DOHH2 (cell line): ENCODE data around the gene SNTA1.

ENCODE experiments used
- H3F3A ChIP-seq: fragments of 200-600 bp; sonication (generic), shearing (Covaris generic); 2 replicates; pipeline ENCODE4 v1.6.0; 2016; ENCODE audit warnings: antibody characterized with exemption, mild to moderate bottlenecking; ENCODE audit not compliant: control insufficient read depth, insufficient read depth
- H3K27ac ChIP-seq: fragments of 200-600 bp; sonication (generic); 2 replicates; pipeline ENCODE4 v1.5.1; 2014; ENCODE audit warnings: low read depth, mild to moderate bottlenecking, low read length, moderate library complexity
- H3K27me3 ChIP-seq: fragments of 200-600 bp; sonication (generic); 2 replicates; pipeline ENCODE4 v1.6.1; 2014; ENCODE audit warnings: mild to moderate bottlenecking, low read length, mixed read lengths; ENCODE audit not compliant: control insufficient read depth
- H3K36me3 ChIP-seq: fragments of 200-600 bp; sonication (generic); 2 replicates; pipeline ENCODE4 v1.6.1; 2014; ENCODE audit warnings: mild to moderate bottlenecking, low read length, moderate library complexity, mixed read lengths; ENCODE audit not compliant: control insufficient read depth
- H3K4me1 ChIP-seq: fragments of 200-600 bp; sonication (generic); 2 replicates; pipeline ENCODE4 v1.6.1; 2014; ENCODE audit warnings: mild to moderate bottlenecking, low read length, mixed read lengths; ENCODE audit not compliant: control insufficient read depth
- H3K4me2 ChIP-seq: fragments of 200-600 bp; sonication (generic); 2 replicates; pipeline ENCODE4 v1.6.0; 2014; ENCODE audit warnings: mild to moderate bottlenecking, low read length, moderate library complexity
- H3K4me3 ChIP-seq: fragments of 200-600 bp; sonication (generic); 2 replicates; pipeline ENCODE4 v1.5.1; 2014; ENCODE audit warnings: mild to moderate bottlenecking, low read length, mixed read lengths
- H3K79me2 ChIP-seq: fragments of 200-600 bp; sonication (generic); 2 replicates; pipeline ENCODE4 v1.6.1; 2014; ENCODE audit warnings: mild to moderate bottlenecking, low read length, mixed read lengths; ENCODE audit not compliant: control insufficient read depth
- H3K9me2 ChIP-seq: fragments of 200-600 bp; sonication (generic); replicated peaks from 2 replicates; pipeline ENCODE4 v1.6.1; 2014; ENCODE audit warnings: mild to moderate bottlenecking, low read length, mixed read lengths; ENCODE audit not compliant: control insufficient read depth
- H3K9me3 ChIP-seq: fragments of 200-600 bp; sonication (generic); 2 replicates; pipeline ENCODE4 v1.6.1; 2014; ENCODE audit warnings: antibody characterized with exemption, low read length, mixed read lengths; ENCODE audit not compliant: control insufficient read depth, insufficient read depth
- H4K20me1 ChIP-seq: fragments of 200-600 bp; sonication (generic); 2 replicates; pipeline ENCODE4 v1.6.0; 2014; ENCODE audit warnings: low read depth, mild to moderate bottlenecking, antibody characterized with exemption, low read length, moderate library complexity; ENCODE audit not compliant: control insufficient read depth, insufficient read depth
- CTCF ChIP-seq: fragments of 200-600 bp; sonication (generic); IDR thresholded peaks from one replicate; pipeline ENCODE4 v1.5.1; 2014; ENCODE audit warnings: antibody characterized with exemption, mild to moderate bottlenecking, low read depth, low read length; ENCODE audit not compliant: poor library complexity, severe bottlenecking
- EZH2phosphoT487 ChIP-seq: fragments of 200-600 bp; sonication (generic); IDR thresholded peaks from 2 replicates; pipeline ENCODE4 v1.6.1; 2017; ENCODE audit warnings: borderline replicate concordance, mild to moderate bottlenecking, antibody characterized with exemption, low read length, moderate library complexity, mixed read lengths

SNTA1 gene

DNA sequence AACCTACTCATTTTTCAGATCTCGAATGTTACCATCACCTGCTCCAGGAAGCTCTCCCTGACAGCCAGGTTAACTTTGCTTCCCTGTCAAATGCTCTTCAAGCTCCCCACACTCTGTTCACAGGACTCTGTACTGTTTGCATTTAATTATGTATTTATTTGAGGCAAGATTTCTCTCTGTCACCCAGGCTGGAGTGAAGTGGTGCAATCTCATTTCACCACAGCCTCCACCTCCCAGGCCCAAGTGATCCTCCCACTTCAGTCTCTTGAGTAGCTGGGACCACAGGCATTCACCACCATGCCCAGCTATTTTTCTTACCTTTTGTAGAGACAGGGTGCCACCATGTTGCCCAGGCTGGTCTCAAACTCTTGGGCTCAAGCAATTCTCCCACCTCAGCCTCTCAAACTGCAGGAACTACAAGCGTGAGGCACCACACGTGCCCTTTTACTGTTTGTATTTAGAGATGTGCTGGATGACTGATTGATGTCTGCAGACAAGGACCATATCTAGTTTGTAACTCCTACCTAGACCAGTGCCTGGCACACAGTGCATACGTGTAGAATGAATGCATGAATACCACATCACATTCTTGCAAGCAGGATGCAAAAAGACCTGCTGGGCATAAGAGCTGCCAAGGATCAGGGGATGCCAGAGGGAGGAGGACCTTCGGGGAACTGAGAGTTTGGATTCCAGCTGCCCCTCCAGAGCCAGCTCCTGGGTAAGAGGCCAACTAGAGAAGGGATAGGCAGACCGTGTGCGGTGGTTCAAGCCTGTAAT is 30.7 kb upstream of the SNTA1 start:
- peaks cover 5% of the 10 kb centered on the region; the same call in 1 of the 2 replicates for H3K27me3 ChIP-seq
- TF ChIP-seq EZH2phosphoT487 (no peak), CTCF (no peak)
- no peaks in the 10 kb centered on the region for H3K79me2 ChIP-seq
- no peak overlapping the region for H3K4me2 ChIP-seq
- H4K20me1 ChIP-seq: no peaks in the 10 kb centered on the region
- H3K4me1 ChIP-seq: peaks cover 10% of the 10 kb centered on the region
- H3K9me2 ChIP-seq: no peaks in the 10 kb centered on the region
- H3K27ac ChIP-seq: no peak overlapping the region
- no peak overlapping the region for H3K4me3 ChIP-seq
- no peaks in the 10 kb centered on the region for H3K36me3 ChIP-seq
- no peaks in the 10 kb centered on the region for H3F3A ChIP-seq
- no peaks in the 10 kb centered on the region for H3K9me3 ChIP-seq

DNA sequence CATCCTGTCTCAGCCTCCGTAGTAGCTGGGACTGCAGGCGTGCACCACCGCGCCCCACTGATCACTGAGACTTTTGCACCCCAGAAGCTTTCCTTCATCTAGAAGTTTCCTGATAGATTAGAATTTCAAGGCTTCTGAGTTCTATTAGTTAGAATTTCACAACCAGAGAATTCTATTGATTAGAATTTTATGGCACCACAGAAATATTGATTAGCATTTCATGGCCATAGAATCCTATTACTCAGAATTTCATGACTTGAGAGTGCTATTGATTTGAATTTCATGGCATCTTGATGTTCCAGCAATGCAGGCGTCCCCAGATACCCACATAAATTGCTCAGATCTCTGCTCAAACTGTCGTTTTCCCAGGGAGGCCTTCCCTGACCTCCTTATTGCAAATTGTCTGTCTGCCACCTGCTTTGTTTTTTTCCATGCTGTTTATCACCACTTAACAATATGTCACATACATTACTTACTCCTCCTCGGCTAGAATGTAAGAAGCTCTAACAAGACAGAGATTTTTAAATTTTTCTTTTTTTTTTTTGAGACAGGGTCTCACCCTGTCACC is 29.4 kb upstream of the SNTA1 start:
- H4K20me1 ChIP-seq: no peaks in the 10 kb centered on the region
- H3K27me3 ChIP-seq: peaks cover 5% of the 10 kb centered on the region; the same call in 1 of the 2 replicates
- no peak overlapping the region for H3K4me3 ChIP-seq
- H3K4me2 ChIP-seq: no peak overlapping the region
- H3F3A ChIP-seq: no peaks in the 10 kb centered on the region
- H3K9me2 ChIP-seq: no peaks in the 10 kb centered on the region
- no peak for TF ChIP-seq EZH2phosphoT487
- TF ChIP-seq CTCF: no peak
- no peaks in the 10 kb centered on the region for H3K9me3 ChIP-seq
- H3K27ac ChIP-seq: no peak overlapping the region
- H3K79me2 ChIP-seq: no peaks in the 10 kb centered on the region
- no peaks in the 10 kb centered on the region for H3K36me3 ChIP-seq
- H3K4me1 ChIP-seq: peaks cover 10% of the 10 kb centered on the region

DNA sequence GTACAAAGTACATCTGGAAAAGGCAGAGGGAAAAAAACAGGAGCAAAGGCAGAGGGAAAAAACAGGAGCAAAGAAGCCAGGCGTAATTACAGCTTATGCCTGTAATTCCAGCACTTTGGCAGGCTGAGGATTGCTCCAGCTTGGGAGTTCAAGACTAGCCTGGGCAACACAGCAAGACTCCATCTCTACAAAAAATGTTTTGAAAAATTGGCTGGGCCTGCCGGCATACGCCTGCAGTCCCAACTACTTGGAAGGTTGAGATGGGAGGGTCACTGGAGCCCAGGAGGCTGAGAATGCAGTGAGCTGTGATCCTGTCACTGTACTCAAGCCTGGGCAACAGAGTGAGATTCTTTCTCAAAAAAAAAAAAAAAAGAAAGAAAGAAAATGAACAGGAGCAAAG is 27.3 kb upstream of the SNTA1 start:
- Histone ChIP-seq H3K4me3 (no peak overlapping the region), H4K20me1 (no peaks in the 10 kb centered on the region), H3K27me3 (peaks cover 5% of the 10 kb centered on the region; the same call in 1 of the 2 replicates), H3K4me2 (no peak overlapping the region), H3K36me3 (no peaks in the 10 kb centered on the region), H3K4me1 (peaks cover 7% of the 10 kb centered on the region), H3K9me2 (no peaks in the 10 kb centered on the region), H3K79me2 (no peaks in the 10 kb centered on the region), H3K9me3 (no peaks in the 10 kb centered on the region), H3K27ac (no peak overlapping the region), H3F3A (no peaks in the 10 kb centered on the region)
- TF ChIP-seq CTCF (no peak), EZH2phosphoT487 (no peak)
